Loucy (cell line): Measurements from ENCODE around the gene DVL2.
A peak's percentile ranks its signal among the peaks of the same experiment; 100 is the strongest.

Source experiments
- CTCF ChIP-seq: fragments of 200-600 bp; sonication (generic); conservative IDR thresholded peaks from 2 replicates; pipeline ENCODE4 v1.5.1; 2014; ENCODE audit warnings: mild to moderate bottlenecking, antibody characterized with exemption, low read length
- EZH2phosphoT487 ChIP-seq: fragments of 200-600 bp; IDR thresholded peaks from 2 replicates; pipeline ENCODE4 v1.6.1; 2018; ENCODE audit warnings: antibody characterized with exemption, mild to moderate bottlenecking, moderate library complexity, borderline replicate concordance

- TF ChIP-seq CTCF (peak; percentile 67), EZH2phosphoT487 (no peak)
Measured at GRCh38 chr17:7214300-7215135, 19.8 kb downstream of the DVL2 start.
